ENCODE measurements around the gene SZT2.

SZT2 gene

DNA sequence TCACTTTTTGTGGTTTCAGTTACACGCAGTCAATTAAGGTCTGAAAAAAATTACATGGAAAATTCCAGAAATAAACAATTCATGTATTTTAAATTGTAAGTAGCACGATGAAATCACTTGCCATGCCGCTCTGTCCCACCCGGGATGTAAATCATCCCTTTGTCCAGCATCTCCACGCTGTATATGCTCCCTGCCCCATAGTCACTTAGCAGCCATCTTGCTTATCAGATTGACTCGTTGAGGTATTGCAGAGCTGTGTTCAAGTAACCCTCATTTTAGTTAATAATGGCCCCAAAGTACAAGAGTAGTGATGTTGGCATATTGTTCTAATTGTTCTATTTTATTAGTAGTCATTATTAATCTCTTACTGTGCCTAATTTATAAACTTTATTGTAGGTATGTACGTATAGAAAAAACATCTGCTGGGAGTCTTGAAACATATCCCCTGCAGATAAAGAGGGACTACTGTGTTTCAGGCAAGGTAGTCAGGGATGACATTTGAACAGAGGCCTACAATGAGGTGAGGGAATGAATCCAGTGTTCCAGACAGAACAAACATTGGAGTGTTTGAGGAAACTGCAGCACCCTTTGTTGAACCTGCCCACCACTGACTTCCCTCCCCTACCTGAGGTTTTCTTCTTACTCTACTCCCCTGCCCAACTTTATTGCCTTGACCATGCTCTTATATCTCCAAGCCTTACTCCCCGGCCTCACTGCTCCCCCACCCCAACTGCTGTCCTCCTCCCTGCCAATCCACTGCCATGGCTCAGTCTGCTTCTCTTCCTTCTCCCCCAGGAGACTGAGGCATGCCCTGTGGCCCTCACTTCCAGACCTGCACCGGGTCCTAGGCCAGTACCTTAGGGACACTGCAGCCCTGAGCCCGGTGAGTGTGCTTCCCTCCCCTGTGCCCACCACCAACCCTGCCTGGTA, 38.0 kb upstream of the SZT2 start:
- no peak overlapping the region for H3K9ac ChIP-seq (ENCODE audit: low read length)

GRCh38 chr1:43352351-43352705, 37.4 kb upstream of the SZT2 start:
- Histone ChIP-seq H3K9ac (ENCODE audit: low read length) (no peak overlapping the region), H3K27ac (ENCODE audit: low read depth, low read length) (no peak overlapping the region)

More for the DNA sequence above, 38.0 kb upstream of the SZT2 start:
- Histone ChIP-seq H3K4me3 (ENCODE audit: low read depth, low read length) (no peak overlapping the region), H3K27me3 (ENCODE audit: control insufficient read depth, insufficient read depth, low read length) (peaks cover 4% of the 10 kb centered on the region; the same call in 1 of the 2 replicates), H3K4me1 (ENCODE audit: control insufficient read depth, insufficient read depth, low read length) (peaks cover 17% of the 10 kb centered on the region), H3K9me3 (ENCODE audit: control insufficient read depth, insufficient read depth, low read depth, low read length) (no peaks in the 10 kb centered on the region), H3K36me3 (ENCODE audit: control insufficient read depth, insufficient read depth, low read length) (no peaks in the 10 kb centered on the region), H3K27ac (ENCODE audit: low read depth, low read length) (no peak overlapping the region)

DNA sequence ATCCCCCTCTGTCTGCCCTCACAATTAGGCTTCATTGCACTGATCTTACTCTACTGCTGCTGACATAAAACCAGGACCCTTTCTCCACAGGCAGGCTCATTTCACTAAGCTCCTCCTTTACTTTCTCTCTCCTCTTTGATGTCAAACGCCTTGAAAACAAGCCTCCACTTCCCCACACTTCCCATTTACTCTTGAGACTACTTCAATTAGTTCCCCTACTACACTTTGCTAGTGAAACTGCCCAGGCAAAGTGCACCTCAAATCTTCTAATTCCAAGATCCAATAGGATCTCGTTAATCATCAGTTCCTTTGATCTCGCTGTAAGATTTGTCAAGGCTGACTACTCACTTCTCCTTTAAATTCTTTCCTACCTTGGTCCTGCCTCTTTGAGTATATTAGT, 36.8 kb upstream of the SZT2 start:
- Histone ChIP-seq H3K27ac (ENCODE audit: low read depth, low read length) (no peak overlapping the region), H3K4me3 (ENCODE audit: low read depth, low read length) (no peak overlapping the region), H3K27me3 (ENCODE audit: control insufficient read depth, insufficient read depth, low read length) (peaks cover 2% of the 10 kb centered on the region; the same call in 1 of the 2 replicates), H3K36me3 (ENCODE audit: control insufficient read depth, insufficient read depth, low read length) (no peaks in the 10 kb centered on the region), H3K4me1 (ENCODE audit: control insufficient read depth, insufficient read depth, low read length) (peaks cover 16% of the 10 kb centered on the region), H3K9me3 (ENCODE audit: control insufficient read depth, insufficient read depth, low read depth, low read length) (no peaks in the 10 kb centered on the region), H3K9ac (ENCODE audit: low read length) (no peak overlapping the region)

More at GRCh38 chr1:43352351-43352705, 37.4 kb upstream of the SZT2 start:
- Histone ChIP-seq H3K4me3 (ENCODE audit: low read depth, low read length) (no peak overlapping the region), H3K36me3 (ENCODE audit: control insufficient read depth, insufficient read depth, low read length) (no peaks in the 10 kb centered on the region), H3K4me1 (ENCODE audit: control insufficient read depth, insufficient read depth, low read length) (peaks cover 17% of the 10 kb centered on the region), H3K27me3 (ENCODE audit: control insufficient read depth, insufficient read depth, low read length) (peaks cover 4% of the 10 kb centered on the region; the same call in 1 of the 2 replicates), H3K9me3 (ENCODE audit: control insufficient read depth, insufficient read depth, low read depth, low read length) (no peaks in the 10 kb centered on the region)

DNA sequence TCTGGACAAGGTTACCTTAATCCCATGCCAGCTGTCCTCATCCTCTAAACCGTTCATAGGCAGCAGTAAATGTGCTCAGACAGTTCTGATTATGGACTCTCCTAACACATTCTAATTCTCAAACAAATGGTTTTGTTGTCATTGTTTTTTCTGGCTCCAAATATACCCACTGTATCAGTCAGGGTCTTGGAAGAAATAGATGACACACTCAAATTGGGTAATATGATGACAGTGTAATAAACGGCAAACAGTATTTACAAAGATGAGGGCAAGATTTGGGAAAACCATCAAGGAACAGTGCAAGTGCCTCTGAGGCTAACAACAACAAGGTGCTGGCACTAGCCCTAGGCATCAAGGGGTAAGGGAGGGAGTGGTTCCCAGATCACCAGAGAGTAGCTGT, 35.2 kb upstream of the SZT2 start:
- Histone ChIP-seq H3K27ac (ENCODE audit: low read depth, low read length) (no peak overlapping the region), H3K9me3 (ENCODE audit: control insufficient read depth, insufficient read depth, low read depth, low read length) (no peaks in the 10 kb centered on the region), H3K4me3 (ENCODE audit: low read depth, low read length) (no peak overlapping the region), H3K9ac (ENCODE audit: low read length) (no peak overlapping the region), H3K36me3 (ENCODE audit: control insufficient read depth, insufficient read depth, low read length) (peaks cover 3% of the 10 kb centered on the region; the same call in 1 of the 2 replicates), H3K4me1 (ENCODE audit: control insufficient read depth, insufficient read depth, low read length) (peaks cover 10% of the 10 kb centered on the region), H3K27me3 (ENCODE audit: control insufficient read depth, insufficient read depth, low read length) (no peaks in the 10 kb centered on the region)

- H3K9me3 ChIP-seq (ENCODE audit: control insufficient read depth, insufficient read depth, low read depth, low read length): no peaks in the 10 kb centered on the region
- H3K9ac ChIP-seq (ENCODE audit: low read length): no peak overlapping the region
- peaks cover 7% of the 10 kb centered on the region for H3K36me3 ChIP-seq (ENCODE audit: control insufficient read depth, insufficient read depth, low read length)
- H3K27ac ChIP-seq (ENCODE audit: low read depth, low read length): no peak overlapping the region
- peaks cover 7% of the 10 kb centered on the region for H3K4me1 ChIP-seq (ENCODE audit: control insufficient read depth, insufficient read depth, low read length)
- H3K4me3 ChIP-seq (ENCODE audit: low read depth, low read length): no peak overlapping the region
- H3K27me3 ChIP-seq (ENCODE audit: control insufficient read depth, insufficient read depth, low read length): no peaks in the 10 kb centered on the region
These were observed 34.8 kb upstream of the SZT2 start for GRCh38 chr1:43354936-43355335.

GRCh38 chr1:43357251-43357650, 32.4 kb upstream of the SZT2 start:
- Histone ChIP-seq H3K36me3 (ENCODE audit: control insufficient read depth, insufficient read depth, low read length) (peaks cover 30% of the 10 kb centered on the region), H3K27ac (ENCODE audit: low read depth, low read length) (no peak overlapping the region), H3K4me1 (ENCODE audit: control insufficient read depth, insufficient read depth, low read length) (peaks cover 13% of the 10 kb centered on the region), H3K9ac (ENCODE audit: low read length) (no peak overlapping the region), H3K4me3 (ENCODE audit: low read depth, low read length) (no peak overlapping the region), H3K27me3 (ENCODE audit: control insufficient read depth, insufficient read depth, low read length) (no peaks in the 10 kb centered on the region), H3K9me3 (ENCODE audit: control insufficient read depth, insufficient read depth, low read depth, low read length) (no peaks in the 10 kb centered on the region)

DNA sequence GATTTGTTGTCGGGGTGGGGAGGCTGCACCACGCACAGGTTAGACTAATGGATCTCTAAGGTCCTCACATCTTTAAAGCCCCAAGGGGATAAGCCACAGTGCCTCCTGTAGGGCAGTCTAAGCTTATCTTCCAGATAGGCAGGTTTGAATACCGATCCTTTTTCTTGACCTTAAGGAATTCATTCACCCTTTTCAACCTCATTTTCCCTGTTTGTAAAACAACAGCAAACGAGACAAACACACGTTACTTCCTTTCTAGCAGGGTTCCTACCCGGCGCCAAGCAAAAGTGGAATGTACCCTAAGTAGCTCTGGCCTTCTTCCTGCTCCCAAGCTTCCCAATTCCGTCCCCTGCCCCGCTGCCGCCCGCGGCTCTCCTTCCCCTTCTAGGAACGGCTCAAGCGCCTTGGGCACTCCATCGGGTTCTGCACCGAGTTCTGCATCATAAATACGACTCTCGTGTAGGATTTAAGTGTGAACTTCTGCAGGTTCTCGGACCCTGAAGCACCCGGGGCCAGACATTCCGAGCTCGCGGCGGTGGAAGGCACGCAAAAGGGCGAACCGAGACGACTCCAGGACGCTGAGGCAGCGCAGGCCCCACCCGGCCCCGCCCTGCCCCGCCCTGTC, 31.5 kb upstream of the SZT2 start:
- H3K9me3 ChIP-seq (ENCODE audit: control insufficient read depth, insufficient read depth, low read depth, low read length): no peaks in the 10 kb centered on the region
- H3K27ac ChIP-seq (ENCODE audit: low read depth, low read length): peak overlapping the region; percentile 69
- H3K9ac ChIP-seq (ENCODE audit: low read length): peak overlapping the region; percentile 94
- peak overlapping the region; percentile 74 for H3K4me3 ChIP-seq (ENCODE audit: low read depth, low read length)
- no peaks in the 10 kb centered on the region for H3K27me3 ChIP-seq (ENCODE audit: control insufficient read depth, insufficient read depth, low read length)
- peaks cover 13% of the 10 kb centered on the region for H3K4me1 ChIP-seq (ENCODE audit: control insufficient read depth, insufficient read depth, low read length)
- peaks cover 40% of the 10 kb centered on the region for H3K36me3 ChIP-seq (ENCODE audit: control insufficient read depth, insufficient read depth, low read length)

GRCh38 chr1:43358746-43359693, 30.7 kb upstream of the SZT2 start, which contains the start of gene CDC20:
Gene CDC20, plus strand, starts transcription at chr1:43358981. Its CDS starts 235 bp downstream, at chr1:43359216.
- Histone ChIP-seq H3K4me1 (ENCODE audit: control insufficient read depth, insufficient read depth, low read length) (peaks cover 13% of the 10 kb centered on the region), H3K27ac (ENCODE audit: low read depth, low read length) (peak within 1 kb of the TSS; percentile 69), H3K36me3 (ENCODE audit: control insufficient read depth, insufficient read depth, low read length) (peaks cover 48% of the 10 kb centered on the region)

DNA sequence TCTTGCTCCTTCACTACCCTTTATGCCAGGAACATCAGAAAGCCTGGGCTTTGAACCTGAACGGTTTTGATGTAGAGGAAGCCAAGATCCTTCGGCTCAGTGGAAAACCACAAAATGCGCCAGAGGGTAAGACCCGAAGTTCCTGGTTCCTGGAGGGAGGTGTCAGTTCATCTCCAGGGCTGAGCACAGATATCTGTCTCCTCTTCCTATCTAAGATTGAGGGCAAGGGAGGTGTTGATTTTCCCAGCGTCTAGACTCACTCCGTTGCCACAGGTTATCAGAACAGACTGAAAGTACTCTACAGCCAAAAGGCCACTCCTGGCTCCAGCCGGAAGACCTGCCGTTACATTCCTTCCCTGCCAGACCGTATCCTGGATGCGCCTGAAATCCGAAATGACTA, 30.0 kb upstream of the SZT2 start:
- Histone ChIP-seq H3K4me1 (ENCODE audit: control insufficient read depth, insufficient read depth, low read length) (peaks cover 13% of the 10 kb centered on the region), H3K27ac (ENCODE audit: low read depth, low read length) (peak overlapping the region; percentile 52; the same call in 1 of the 2 replicates), H3K36me3 (ENCODE audit: control insufficient read depth, insufficient read depth, low read length) (peaks cover 55% of the 10 kb centered on the region)

More at GRCh38 chr1:43358746-43359693, 30.7 kb upstream of the SZT2 start, which contains the start of gene CDC20:
- Histone ChIP-seq H3K9ac (ENCODE audit: low read length) (peak within 1 kb of the TSS; percentile 94), H3K9me3 (ENCODE audit: control insufficient read depth, insufficient read depth, low read depth, low read length) (no peaks in the 10 kb centered on the region), H3K27me3 (ENCODE audit: control insufficient read depth, insufficient read depth, low read length) (no peaks in the 10 kb centered on the region), H3K4me3 (ENCODE audit: low read depth, low read length) (peak within 1 kb of the TSS; percentile 83)

DNA sequence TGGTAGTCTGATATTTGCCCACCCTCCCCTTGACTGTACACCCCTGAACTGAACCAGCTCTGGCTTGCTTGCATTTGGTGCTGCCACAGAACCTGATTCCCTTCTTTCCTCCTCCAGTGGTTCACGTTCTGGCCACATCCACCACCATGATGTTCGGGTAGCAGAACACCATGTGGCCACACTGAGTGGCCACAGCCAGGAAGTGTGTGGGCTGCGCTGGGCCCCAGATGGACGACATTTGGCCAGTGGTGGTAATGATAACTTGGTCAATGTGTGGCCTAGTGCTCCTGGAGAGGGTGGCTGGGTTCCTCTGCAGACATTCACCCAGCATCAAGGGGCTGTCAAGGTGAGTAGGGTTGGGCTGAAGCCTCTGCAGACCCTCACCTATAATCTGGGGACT, 29.1 kb upstream of the SZT2 start:
- Histone ChIP-seq H3K36me3 (ENCODE audit: control insufficient read depth, insufficient read depth, low read length) (peaks cover 64% of the 10 kb centered on the region), H3K27me3 (ENCODE audit: control insufficient read depth, insufficient read depth, low read length) (no peaks in the 10 kb centered on the region), H3K9me3 (ENCODE audit: control insufficient read depth, insufficient read depth, low read depth, low read length) (no peaks in the 10 kb centered on the region), H3K4me1 (ENCODE audit: control insufficient read depth, insufficient read depth, low read length) (peaks cover 15% of the 10 kb centered on the region), H3K9ac (ENCODE audit: low read length) (no peak overlapping the region), H3K4me3 (ENCODE audit: low read depth, low read length) (peak overlapping the region; percentile 83), H3K27ac (ENCODE audit: low read depth, low read length) (no peak overlapping the region)

More for the DNA sequence above, 30.0 kb upstream of the SZT2 start:
- no peaks in the 10 kb centered on the region for H3K9me3 ChIP-seq (ENCODE audit: control insufficient read depth, insufficient read depth, low read depth, low read length)
- peak overlapping the region; percentile 94 for H3K9ac ChIP-seq (ENCODE audit: low read length)
- H3K4me3 ChIP-seq (ENCODE audit: low read depth, low read length): peak overlapping the region; percentile 83
- no peaks in the 10 kb centered on the region for H3K27me3 ChIP-seq (ENCODE audit: control insufficient read depth, insufficient read depth, low read length)

Data from HUES6 (cell line).